GDM1 (cell line): Measurements from ENCODE around the gene ENDOG.
A peak's percentile ranks its signal among the peaks of the same experiment; 100 is the strongest.
"Not testable (repeated sequence)": the region's sequence is repeated elsewhere in the genome, so short reads cannot be mapped to it uniquely, and the experiment has no call there.

Source experiments
- DNase-seq: peaks from one replicate; lab custom pipeline; 2025; lab: John Stamatoyannopoulos, UW

The ENDOG gene

GRCh38 chr9:128862401-128862851 is 44.1 kb downstream of the ENDOG start:
- DNase-seq = no peak

DNA sequence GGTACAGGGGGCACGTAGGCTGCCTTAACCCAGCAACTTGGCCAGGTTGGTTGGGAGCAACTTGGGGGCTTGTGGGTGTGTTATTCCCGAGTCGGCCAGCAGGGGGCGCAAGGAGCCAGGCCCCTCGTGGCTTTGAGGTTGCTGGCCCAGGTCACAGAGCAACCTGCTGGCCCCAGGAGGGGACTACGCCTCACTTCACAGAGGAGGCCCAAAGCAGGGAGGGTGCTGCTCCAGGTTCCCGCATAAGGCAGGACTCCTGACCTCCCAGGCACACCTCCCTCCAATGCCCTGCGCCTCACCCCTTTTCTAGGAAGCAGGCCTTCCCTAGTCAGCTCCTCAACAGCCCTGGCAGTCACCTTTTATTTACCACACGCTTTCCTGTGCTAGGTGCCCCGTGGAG is 45.3 kb downstream of the ENDOG start:
- DNase-seq = peak; percentile 55

DNA sequence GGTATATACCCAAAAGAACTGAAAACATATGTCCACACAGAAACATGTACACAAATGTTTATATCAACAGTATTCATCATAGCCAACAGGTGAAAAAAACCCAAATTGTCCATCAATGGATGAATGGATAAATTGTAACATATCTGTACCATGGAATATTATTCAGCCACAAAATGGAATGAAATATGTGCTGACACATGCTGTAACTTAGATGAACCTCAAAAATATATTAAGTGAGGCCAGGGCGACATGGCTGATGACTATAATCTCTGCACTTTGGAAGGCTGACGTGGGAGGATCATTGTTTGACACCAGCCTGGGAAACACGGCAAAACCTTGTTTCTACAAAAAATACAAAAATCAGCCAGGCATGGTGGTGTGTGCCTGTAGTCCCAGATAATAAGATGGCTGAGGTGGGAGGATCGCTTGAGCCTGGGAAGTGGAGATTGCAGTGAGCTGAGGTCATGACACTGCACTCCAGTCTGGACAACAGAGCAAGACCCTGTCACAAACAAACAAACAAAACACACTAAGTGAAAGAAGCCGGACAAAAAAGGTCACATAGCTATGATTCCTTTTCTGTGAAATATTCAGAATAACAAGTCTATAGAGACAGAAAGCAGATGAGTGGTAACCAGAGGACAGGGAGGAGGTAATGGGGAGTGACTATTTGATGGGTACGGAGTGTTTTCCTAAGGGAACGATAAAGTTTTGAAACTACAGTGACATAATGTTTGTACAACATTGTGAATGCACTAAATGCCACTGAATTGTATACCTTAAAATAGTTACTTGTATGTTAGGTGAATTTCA is 52.0 kb downstream of the ENDOG start:
- DNase-seq = no peak

- not testable (repeated sequence) for DNase-seq
These were observed 52.6 kb downstream of the ENDOG start for GRCh38 chr9:128870941-128871265.
